ENCODE measurements around the gene GYPE.
"Not testable (repeated sequence)": the region's sequence is repeated elsewhere in the genome, so short reads cannot be mapped to it uniquely, and the experiment has no call there.

Gene GYPE

GRCh38 chr4:143862716-143863115 lies 42.6 kb downstream of the GYPE start:
- DNase-seq = peak; percentile 54

- no peak for DNase-seq
These were observed 46.9 kb downstream of the GYPE start for GRCh38 chr4:143858456-143858855.

- not testable (repeated sequence) for DNase-seq
These were observed 47.7 kb downstream of the GYPE start for GRCh38 chr4:143857391-143858336.

GRCh38 chr4:143856017-143856557 lies 49.3 kb downstream of the GYPE start:
- not testable (repeated sequence) for DNase-seq

- DNase-seq = peak; percentile 87
These were observed 50.7 kb downstream of the GYPE start for GRCh38 chr4:143854645-143855044.

- not testable (repeated sequence) for DNase-seq
These were observed 56.1 kb downstream of the GYPE start for GRCh38 chr4:143849296-143849695.

- DNase-seq = not testable (repeated sequence)
These were observed 61.9 kb downstream of the GYPE start for GRCh38 chr4:143843506-143843832.

GRCh38 chr4:143842624-143843505 lies 62.5 kb downstream of the GYPE start:
- DNase-seq = not testable (repeated sequence)

GRCh38 chr4:143839413-143839812 lies 65.9 kb downstream of the GYPE start:
- not testable (repeated sequence) for DNase-seq

- DNase-seq = not testable (repeated sequence)
These were observed 71.2 kb downstream of the GYPE start for GRCh38 chr4:143834196-143834595.

- DNase-seq = not testable (repeated sequence)
These were observed 71.7 kb downstream of the GYPE start for GRCh38 chr4:143833676-143834075.

GRCh38 chr4:143830576-143830975 lies 74.8 kb downstream of the GYPE start:
- not testable (repeated sequence) for DNase-seq

- peak; percentile 66 for DNase-seq
These were observed 76.1 kb downstream of the GYPE start for GRCh38 chr4:143829239-143829620.

Measured in GDM1 (cell line).